A673 (cell line): Measurements from ENCODE around the gene YWHAG. TPM values are rescaled to one million over a fixed set of nuclear protein-coding genes. Genes with fewer than 3 reads are reported as not detected.
"Not testable (repeated sequence)": the region's sequence is repeated elsewhere in the genome, so short reads cannot be mapped to it uniquely, and the experiment has no call there.

Experiments used
- BruUV-seq: library from RNA; stranded (reverse); fragments of 400-500 nt; replicated peaks from 2 replicates; lab custom pipeline; 2021; lab: Mats Ljungman, UMichigan
- CTCF ChIA-PET: fragments of 300-600 bp; sonication (Branson Sonifier 250); formaldehyde crosslinking; loops from one replicate; lab custom pipeline; 2022; ENCODE audit warnings: antibody characterized with exemption; lab: Charles Lee
- POLR2A ChIA-PET: fragments of 300-600 bp; sonication (Branson Sonifier 250); formaldehyde crosslinking; loops from one replicate; lab custom pipeline; 2022; ENCODE audit warnings: antibody characterized with exemption; ENCODE audit not compliant: low non-redundant PET; lab: Charles Lee
- DNase-seq: peaks from one replicate; pipeline ENCODE4 v3.0.0-alpha.2; 2015; ENCODE audit warnings: low spot score
- H3K27ac ChIP-seq: fragments of 200-600 bp; sonication (generic); 2 replicates; pipeline ENCODE4 v1.5.1; 2016; ENCODE audit warnings: mixed run types, low read depth, mild to moderate bottlenecking, mixed read lengths, antibody characterized with exemption, low read length; ENCODE audit not compliant: poor library complexity, severe bottlenecking
- H3K27me3 ChIP-seq: fragments of 200-600 bp; sonication (generic); replicated peaks from 2 replicates; pipeline ENCODE4 v1.6.1; 2017; ENCODE audit warnings: mixed run types, low read depth, mild to moderate bottlenecking, mixed read lengths, antibody characterized with exemption, low read length; ENCODE audit not compliant: insufficient read depth, poor library complexity
- H3K36me3 ChIP-seq: fragments of 200-600 bp; sonication (generic); 2 replicates; pipeline ENCODE4 v1.6.1; 2016; ENCODE audit warnings: mixed run types, mild to moderate bottlenecking, mixed read lengths, antibody characterized with exemption, low read length; ENCODE audit not compliant: insufficient read depth, poor library complexity, severe bottlenecking
- H3K4me1 ChIP-seq: fragments of 200-600 bp; sonication (generic); 2 replicates; pipeline ENCODE4 v1.6.1; 2017; ENCODE audit warnings: mixed run types, mild to moderate bottlenecking, mixed read lengths, antibody characterized with exemption, low read length; ENCODE audit not compliant: insufficient read depth, poor library complexity, severe bottlenecking
- H3K4me3 ChIP-seq: fragments of 200-600 bp; sonication (generic); 2 replicates; pipeline ENCODE4 v1.5.1; 2016; ENCODE audit warnings: low read depth, mixed run types, mild to moderate bottlenecking, mixed read lengths, low read length; ENCODE audit not compliant: poor library complexity, severe bottlenecking
- H3K9me3 ChIP-seq: fragments of 200-600 bp; sonication (generic); 2 replicates; pipeline ENCODE4 v1.6.1; 2016; ENCODE audit warnings: mixed run types, low read depth, mild to moderate bottlenecking, mixed read lengths, antibody characterized with exemption, low read length; ENCODE audit not compliant: poor library complexity, severe bottlenecking
- CTCF ChIP-seq: fragments of 300-800, 200-600 bp; sonication (generic); conservative IDR thresholded peaks from 2 replicates; pipeline ENCODE4 v1.5.1; 2017; ENCODE audit warnings: low read depth, mild to moderate bottlenecking, antibody characterized with exemption, low read length, moderate library complexity, mixed read lengths
- EZH2 ChIP-seq: fragments of 200-600 bp; sonication (generic); IDR thresholded peaks from 2 replicates; pipeline ENCODE4 v1.6.1; 2017; ENCODE audit warnings: borderline replicate concordance, low read depth, mild to moderate bottlenecking, mixed read lengths, antibody characterized with exemption, low read length; ENCODE audit not compliant: poor library complexity, severe bottlenecking
- intact Hi-C: fragments of 100-400 bp; cut with micrococcal nuclease; formaldehyde crosslinking; loops from one replicate; pipeline ENCODE4 v1.10.0; 2022; ENCODE audit not compliant: unreplicated experiment
- total RNA-seq: library from RNA; stranded (reverse); gene quantifications from 2 replicates; pipeline ENCODE4 v1.2.3, GENCODE V29; 2021

Gene YWHAG
- total RNA-seq, 1 experiment from 2014 or later = 249 TPM

DNA sequence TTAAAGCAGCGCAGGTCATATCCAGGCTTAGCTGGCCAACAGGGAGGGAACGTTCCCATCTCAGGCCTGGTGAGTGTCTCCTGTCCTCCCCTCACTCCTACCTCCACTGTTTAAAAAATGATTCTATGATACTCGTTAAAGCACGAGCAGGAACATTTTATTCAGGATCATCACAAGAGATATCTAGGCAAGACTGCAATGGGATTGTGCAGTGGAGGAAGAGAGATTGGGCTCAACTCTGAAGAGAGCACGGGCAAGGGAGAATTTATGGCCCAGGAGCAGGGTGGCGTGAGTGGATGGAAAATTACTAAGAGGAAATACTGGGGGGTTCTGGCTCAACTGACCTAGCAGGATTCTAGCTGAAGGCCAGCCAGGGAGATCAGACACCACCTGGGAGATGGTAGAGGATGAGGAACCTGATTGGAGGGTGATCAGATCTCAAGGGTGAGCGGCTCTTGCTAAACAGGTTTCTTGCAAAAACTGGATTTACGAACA lies 65.3 kb downstream of the YWHAG start:
- Histone ChIP-seq H3K27ac (peak overlapping the region; percentile 86), H3K9me3 (no peaks in the 10 kb centered on the region), H3K4me3 (no peak overlapping the region), H3K27me3 (no peaks in the 10 kb centered on the region), H3K36me3 (no peaks in the 10 kb centered on the region), H3K4me1 (peaks cover 29% of the 10 kb centered on the region)
- intact Hi-C loops = no loop called here
- no TSS peak for BruUV-seq
- TF ChIP-seq EZH2 (no peak), CTCF (no peak)
- ChIA-PET POLR2A (no interaction called here), CTCF (no interaction called here)
- no peak for DNase-seq

- POLR2A ChIA-PET, H3K4me3 ChIP-seq, H3K9me3 ChIP-seq, DNase-seq, intact Hi-C loops, BruUV-seq, H3K36me3 ChIP-seq, H3K27me3 ChIP-seq: not testable (repeated sequence)
- H3K27ac ChIP-seq = peak overlapping the region; percentile 86
- H3K4me1 ChIP-seq = peaks cover 29% of the 10 kb centered on the region
- CTCF ChIA-PET = interaction anchor here (0.6 to 1.9 kb wide), 4 partner anchors 11 to 30 kb away, joined by 4 to 17 read pairs (median 10); no protein-coding TSS in a partner anchor
These were observed 65.9 kb downstream of the YWHAG start for GRCh38 chr7:76292911-76293310.

DNA sequence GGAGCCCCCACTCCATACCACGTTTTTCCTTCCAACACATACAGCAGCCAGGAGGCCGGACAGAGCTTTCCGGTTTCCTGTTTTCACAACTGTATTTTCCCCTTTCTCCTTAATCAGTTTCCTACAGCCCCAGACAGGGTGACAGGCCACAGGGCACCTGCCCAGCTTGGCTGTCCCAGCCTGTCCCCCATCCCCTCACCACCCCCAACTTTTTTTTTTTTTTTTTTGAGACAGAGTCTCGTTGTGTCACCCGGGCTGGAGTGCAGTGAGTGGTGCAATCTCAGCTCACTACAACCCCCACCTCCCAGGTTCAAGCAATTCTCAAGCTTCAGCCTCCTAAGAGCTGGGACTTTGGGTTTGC lies 66.6 kb downstream of the YWHAG start:
- Histone ChIP-seq H3K4me3 (peak overlapping the region; percentile 32), H3K36me3 (no peaks in the 10 kb centered on the region), H3K27ac (peak overlapping the region; percentile 82), H3K9me3 (no peaks in the 10 kb centered on the region), H3K4me1 (peaks cover 29% of the 10 kb centered on the region), H3K27me3 (no peaks in the 10 kb centered on the region)
- ChIA-PET CTCF (interaction anchor here (0.6 to 1.9 kb wide), 6 partner anchors 10 to 29 kb away, joined by 3 to 17 read pairs (median 6); partner anchors contain the start of gene HSPB1), POLR2A (no interaction called here)
- TSS peak; percentile 86 for BruUV-seq
- no peak for DNase-seq
- TF ChIP-seq EZH2 (no peak), CTCF (no peak)
- intact Hi-C loops = no loop called here
